Brain microvascular endothelial cell (primary cell): Measurements from ENCODE around the gene TMEM135.
"Not testable (repeated sequence)": the region's sequence is repeated elsewhere in the genome, so short reads cannot be mapped to it uniquely, and the experiment has no call there.

Source experiments
- DNase-seq: peaks from one replicate; pipeline ENCODE4 v3.0.0-alpha.2; 2020
- H3K27ac ChIP-seq: fragments of 250-450 bp; sonication (Bioruptor Pico); 2 replicates; pipeline ENCODE4 v1.5.1; 2020; ENCODE audit warnings: mild to moderate bottlenecking, moderate library complexity
- H3K27me3 ChIP-seq: fragments of 250-450 bp; sonication (Bioruptor Pico); replicated peaks from 2 replicates; pipeline ENCODE4 v1.5.1; 2020; ENCODE audit warnings: mild to moderate bottlenecking
- H3K36me3 ChIP-seq: fragments of 250-450 bp; sonication (Bioruptor Pico); replicated peaks from 2 replicates; pipeline ENCODE4 v1.5.1; 2020; ENCODE audit warnings: mild to moderate bottlenecking
- H3K4me3 ChIP-seq: 2 replicates; pipeline ENCODE4 v1.5.1; 2011; ENCODE audit warnings: low read depth, mild to moderate bottlenecking, control low read depth, low read length, moderate library complexity
- CTCF ChIP-seq: IDR thresholded peaks from 2 replicates; pipeline ENCODE4 v1.5.1; 2011; ENCODE audit warnings: low read depth, mild to moderate bottlenecking, moderate library complexity, low read length, control low read depth, inconsistent platforms; ENCODE audit errors: missing control alignments
- in situ Hi-C: cut with HindIII; loops from 2 replicates; pipeline ENCODE4 v1.10.0; 2017; ENCODE audit warnings: low sequenced_read_pairs, low pct_ligation_motif_present

TMEM135 gene

GRCh38 chr11:87083029-87083428 is 45.3 kb downstream of the TMEM135 start:
- Histone ChIP-seq H3K36me3 (no peaks in the 10 kb centered on the region), H3K4me3 (no peak overlapping the region), H3K27ac (no peak overlapping the region), H3K27me3 (no peaks in the 10 kb centered on the region)
- in situ Hi-C loops = no loop called here
- TF ChIP-seq CTCF = no peak
- no peak for DNase-seq

- Histone ChIP-seq H3K36me3 (peaks cover 2% of the 10 kb centered on the region), H3K27me3 (no peaks in the 10 kb centered on the region), H3K27ac (no peak overlapping the region), H3K4me3 (no peak overlapping the region)
- DNase-seq = no peak
- TF ChIP-seq CTCF = no peak
- in situ Hi-C loops = no loop called here
Observed at GRCh38 chr11:87092159-87092558, 54.4 kb downstream of the TMEM135 start.

GRCh38 chr11:87092567-87092966 is 54.8 kb downstream of the TMEM135 start:
- in situ Hi-C loops = no loop called here

GRCh38 chr11:87097582-87097981 is 59.8 kb downstream of the TMEM135 start:
- no peak overlapping the region for H3K27ac ChIP-seq
- peak; percentile 22 for DNase-seq
- peaks cover 2% of the 10 kb centered on the region for H3K36me3 ChIP-seq
- in situ Hi-C loops = no loop called here
- peak; percentile 86 for TF ChIP-seq CTCF
- H3K4me3 ChIP-seq = no peak overlapping the region
- H3K27me3 ChIP-seq = no peaks in the 10 kb centered on the region

More at GRCh38 chr11:87092567-87092966, 54.8 kb downstream of the TMEM135 start:
- Histone ChIP-seq H3K4me3 (no peak overlapping the region), H3K27me3 (no peaks in the 10 kb centered on the region), H3K27ac (no peak overlapping the region), H3K36me3 (peaks cover 2% of the 10 kb centered on the region)
- no peak for TF ChIP-seq CTCF
- no peak for DNase-seq

GRCh38 chr11:87101956-87102580 is 64.3 kb downstream of the TMEM135 start:
- in situ Hi-C loops = no loop called here
- no peaks in the 10 kb centered on the region for H3K27me3 ChIP-seq
- no peak overlapping the region for H3K4me3 ChIP-seq
- no peak for TF ChIP-seq CTCF
- DNase-seq = no peak
- no peak overlapping the region for H3K27ac ChIP-seq
- no peaks in the 10 kb centered on the region for H3K36me3 ChIP-seq

GRCh38 chr11:87105826-87106225 is 68.1 kb downstream of the TMEM135 start:
- H3K36me3 ChIP-seq, DNase-seq, in situ Hi-C loops, H3K27me3 ChIP-seq, H3K27ac ChIP-seq, H3K4me3 ChIP-seq: not testable (repeated sequence)

GRCh38 chr11:87107379-87107778 is 69.6 kb downstream of the TMEM135 start:
- H3K36me3 ChIP-seq, in situ Hi-C loops, H3K27me3 ChIP-seq, DNase-seq, H3K27ac ChIP-seq, H3K4me3 ChIP-seq: not testable (repeated sequence)
